Measurements from ENCODE around the gene CACNA1D. TPM values are rescaled to one million over a fixed set of nuclear protein-coding genes. Genes with fewer than 3 reads are reported as not detected.

Gene CACNA1D
- polyA plus RNA-seq, 1 donor (not counting 4 experiments of a cell fraction or from before 2014, with no cell fraction given) = 0.20 TPM

DNA sequence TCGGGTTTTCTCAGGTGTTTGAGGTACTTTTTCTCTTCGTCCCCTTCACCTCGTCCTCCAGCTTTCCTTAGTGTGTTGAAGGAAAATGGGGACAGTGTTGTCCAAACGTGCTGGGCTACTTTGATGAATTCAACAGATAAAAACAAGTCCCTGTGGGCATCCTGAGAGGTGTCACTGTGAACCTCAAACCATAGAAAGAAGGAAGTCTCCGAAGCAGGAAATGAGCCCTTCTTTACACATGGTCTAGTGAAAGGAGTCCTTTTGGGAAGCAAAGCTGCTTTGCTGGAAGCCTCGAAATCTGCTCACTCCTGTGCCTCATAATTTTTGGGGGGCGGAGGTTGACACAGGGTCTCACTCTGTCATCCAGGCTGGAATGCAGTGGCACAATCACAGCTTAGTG lies 362.6 kb downstream of the CACNA1D start:
- TF ChIP-seq, protein P1, sequence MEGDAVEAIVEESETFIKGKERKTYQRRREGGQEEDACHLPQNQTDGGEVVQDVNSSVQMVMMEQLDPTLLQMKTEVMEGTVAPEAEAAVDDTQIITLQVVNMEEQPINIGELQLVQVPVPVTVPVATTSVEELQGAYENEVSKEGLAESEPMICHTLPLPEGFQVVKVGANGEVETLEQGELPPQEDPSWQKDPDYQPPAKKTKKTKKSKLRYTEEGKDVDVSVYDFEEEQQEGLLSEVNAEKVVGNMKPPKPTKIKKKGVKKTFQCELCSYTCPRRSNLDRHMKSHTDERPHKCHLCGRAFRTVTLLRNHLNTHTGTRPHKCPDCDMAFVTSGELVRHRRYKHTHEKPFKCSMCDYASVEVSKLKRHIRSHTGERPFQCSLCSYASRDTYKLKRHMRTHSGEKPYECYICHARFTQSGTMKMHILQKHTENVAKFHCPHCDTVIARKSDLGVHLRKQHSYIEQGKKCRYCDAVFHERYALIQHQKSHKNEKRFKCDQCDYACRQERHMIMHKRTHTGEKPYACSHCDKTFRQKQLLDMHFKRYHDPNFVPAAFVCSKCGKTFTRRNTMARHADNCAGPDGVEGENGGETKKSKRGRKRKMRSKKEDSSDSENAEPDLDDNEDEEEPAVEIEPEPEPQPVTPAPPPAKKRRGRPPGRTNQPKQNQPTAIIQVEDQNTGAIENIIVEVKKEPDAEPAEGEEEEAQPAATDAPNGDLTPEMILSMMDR (optimal IDR thresholded peaks at IDR 0.05 in 1 of 3, IDR thresholded peaks at IDR 0.05 in 1 of 3, conservative IDR thresholded peaks at IDR 0.05 in 1 of 3; ENCODE audit: extremely low read depth in 1 of 3, insufficient read depth in 2 of 3, low read length in 3 of 3) = no peak
- TF ChIP-seq EZH2 (IDR thresholded peaks at IDR 0.05; ENCODE audit: low read length) = no peak
- FAIRE-seq = no peak

DNA sequence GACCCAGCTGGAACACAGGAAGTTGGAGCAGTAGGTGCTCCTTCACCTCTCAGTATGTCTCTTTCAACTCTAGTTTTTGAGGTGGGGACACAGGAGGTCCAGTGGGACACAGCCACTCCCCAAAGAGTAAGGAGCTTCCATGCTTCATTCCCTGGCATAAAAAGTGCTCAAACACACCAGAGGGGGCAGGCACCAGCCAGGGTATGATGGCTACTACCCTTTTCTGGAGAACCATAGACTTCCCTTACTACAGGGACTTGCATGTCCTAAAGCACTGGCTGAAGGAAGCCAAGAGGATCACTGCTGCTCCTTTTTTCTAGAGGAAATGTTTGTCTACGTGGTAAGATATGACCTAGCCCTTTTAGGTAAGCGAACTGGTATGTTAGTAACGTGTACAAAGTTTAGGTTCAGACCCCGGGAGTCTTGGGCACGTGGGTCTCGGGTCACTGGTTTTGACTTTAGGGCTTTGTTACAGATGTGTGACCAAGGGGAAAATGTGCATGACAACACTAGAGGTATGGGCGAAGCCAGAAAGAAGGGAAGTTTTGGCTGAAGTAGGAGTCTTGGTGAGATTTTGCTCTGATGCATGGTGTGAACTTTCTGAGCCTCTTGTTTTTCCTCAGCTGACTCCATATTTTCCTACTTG lies 363.8 kb downstream of the CACNA1D start:
- Histone ChIP-seq H3K9me1 (ENCODE audit: control insufficient read depth, extremely low read depth, insufficient read depth, low read length) (no peaks in the 10 kb centered on the region), H4K20me1 (ENCODE audit: control insufficient read depth, extremely low read depth, insufficient read depth, low read length) (no peaks in the 10 kb centered on the region), H3K79me2 (ENCODE audit: control insufficient read depth, insufficient read depth, low read length) (no peaks in the 10 kb centered on the region), H2AFZ (ENCODE audit: control insufficient read depth, low read length) (no peak overlapping the region), H3K4me1 (ENCODE audit: control insufficient read depth, extremely low read depth, insufficient read depth, low read length) (no peaks in the 10 kb centered on the region), H3K27ac (ENCODE audit: control insufficient read depth, insufficient read depth, low read length) (no peak overlapping the region), H3K27me3 (ENCODE audit: control insufficient read depth, extremely low read depth, insufficient read depth, low read length) (no peaks in the 10 kb centered on the region), H3K36me3 (ENCODE audit: control insufficient read depth in 2 of 2, extremely low read depth in 1 of 2, insufficient read depth in 2 of 2, low read length in 2 of 2) (peaks cover 0 to 1% of the 10 kb centered on the region in 2 experiments), H3K4me2 (ENCODE audit: control insufficient read depth, extremely low read depth, insufficient read depth, low read depth, low read length) (no peak overlapping the region), H3K9me3 (ENCODE audit: control insufficient read depth, low read depth, low read length) (no peaks in the 10 kb centered on the region), H3K9ac (ENCODE audit: control insufficient read depth, extremely low read depth, insufficient read depth, low read length) (no peak overlapping the region), H3K4me3 (ENCODE audit: control insufficient read depth in 2 of 3, extremely low read depth in 1 of 3, insufficient read depth in 2 of 3, low read depth in 1 of 3, low read length in 3 of 3) (no peak overlapping the region)
- dilution Hi-C loops (cut with MboI; ENCODE audit: extremely low pct_ligation_motif_present, low sequenced_read_pairs) = no loop called here
- DNase-seq (ENCODE audit: low read depth, low spot score) (no peak), FAIRE-seq (no peak)
- TF ChIP-seq, protein P1 (optimal IDR thresholded peaks at IDR 0.05 in 1 of 3, IDR thresholded peaks at IDR 0.05 in 1 of 3, conservative IDR thresholded peaks at IDR 0.05 in 1 of 3; ENCODE audit: extremely low read depth in 1 of 3, insufficient read depth in 2 of 3, low read length in 3 of 3) = no peak
- TF ChIP-seq EZH2 (IDR thresholded peaks at IDR 0.05; ENCODE audit: low read length) = no peak

More for the DNA sequence above, 362.6 kb downstream of the CACNA1D start:
- no peaks in the 10 kb centered on the region for H3K9me1 ChIP-seq (ENCODE audit: control insufficient read depth, extremely low read depth, insufficient read depth, low read length)
- no peak overlapping the region for H3K4me2 ChIP-seq (ENCODE audit: control insufficient read depth, extremely low read depth, insufficient read depth, low read depth, low read length)
- peaks cover 0 to 1% of the 10 kb centered on the region in 2 experiments for H3K36me3 ChIP-seq (ENCODE audit: control insufficient read depth in 2 of 2, extremely low read depth in 1 of 2, insufficient read depth in 2 of 2, low read length in 2 of 2)
- H3K27ac ChIP-seq (ENCODE audit: control insufficient read depth, insufficient read depth, low read length) = no peak overlapping the region
- dilution Hi-C loops (cut with MboI; ENCODE audit: extremely low pct_ligation_motif_present, low sequenced_read_pairs) = no loop called here
- no peak overlapping the region for H3K4me3 ChIP-seq (ENCODE audit: control insufficient read depth in 2 of 3, extremely low read depth in 1 of 3, insufficient read depth in 2 of 3, low read depth in 1 of 3, low read length in 3 of 3)
- no peak for DNase-seq (ENCODE audit: low read depth, low spot score)
- no peaks in the 10 kb centered on the region for H3K4me1 ChIP-seq (ENCODE audit: control insufficient read depth, extremely low read depth, insufficient read depth, low read length)
- H3K9me3 ChIP-seq (ENCODE audit: control insufficient read depth, low read depth, low read length) = no peaks in the 10 kb centered on the region
- H2AFZ ChIP-seq (ENCODE audit: control insufficient read depth, low read length) = no peak overlapping the region
- no peaks in the 10 kb centered on the region for H3K79me2 ChIP-seq (ENCODE audit: control insufficient read depth, insufficient read depth, low read length)
- no peaks in the 10 kb centered on the region for H3K27me3 ChIP-seq (ENCODE audit: control insufficient read depth, extremely low read depth, insufficient read depth, low read length)
- no peak overlapping the region for H3K9ac ChIP-seq (ENCODE audit: control insufficient read depth, extremely low read depth, insufficient read depth, low read length)
- H4K20me1 ChIP-seq (ENCODE audit: control insufficient read depth, extremely low read depth, insufficient read depth, low read length) = no peaks in the 10 kb centered on the region
